IPS-NIHi7 (cell line): Measurements from ENCODE around the gene RGMA.

Experiments used
- DNase-seq: peaks from one replicate; pipeline ENCODE4 v3.0.0; 2012; ENCODE audit warnings: mixed read lengths; ENCODE audit errors: extremely low spot score

RGMA gene

DNA sequence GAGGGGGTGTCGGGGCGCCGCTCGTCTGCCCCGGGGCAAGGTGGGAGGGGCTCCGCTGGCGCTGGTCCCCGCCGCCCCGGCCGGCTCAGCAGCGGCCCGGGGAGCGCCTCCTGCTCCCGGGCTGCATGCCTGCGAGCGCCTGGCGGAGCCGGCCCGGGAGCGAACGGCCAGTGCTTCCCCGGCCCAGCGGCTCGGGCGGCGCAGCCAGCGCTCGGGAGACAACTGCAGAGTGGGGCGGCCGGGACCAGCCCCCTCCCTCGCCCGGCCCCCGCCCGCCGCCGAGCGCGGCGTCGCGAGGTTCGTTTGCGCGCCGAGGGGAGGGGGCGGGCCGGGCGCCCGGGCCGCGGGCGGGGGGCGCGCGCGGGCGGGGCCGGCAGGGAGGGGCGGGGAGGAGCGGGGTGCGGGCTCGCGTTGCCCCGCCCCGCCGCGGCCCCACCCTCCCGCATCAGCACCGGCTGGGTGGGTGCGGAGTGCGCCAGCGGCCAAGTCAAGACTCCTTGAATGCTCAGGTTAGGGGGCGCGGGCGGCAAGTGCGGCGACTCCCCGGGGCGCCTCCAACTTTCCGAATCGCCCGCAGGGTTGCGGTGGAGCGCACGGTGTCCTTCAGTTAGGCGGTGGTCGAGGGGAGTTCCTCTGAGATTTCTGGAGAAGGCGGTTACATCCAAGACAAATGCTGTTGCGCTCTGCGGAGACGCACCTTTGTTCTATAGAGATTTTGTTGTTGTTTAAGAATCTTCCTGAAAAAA, at the start of gene RGMA:
Gene RGMA, minus strand, starts transcription at position 231 of the 746 bp plus-strand sequence. CDS start 279 bp downstream, outside the sequence.
- DNase-seq, result peak; percentile 68

GRCh38 chr15:93136606-93137005, 47.6 kb upstream of the RGMA start:
- DNase-seq, result no peak

DNA sequence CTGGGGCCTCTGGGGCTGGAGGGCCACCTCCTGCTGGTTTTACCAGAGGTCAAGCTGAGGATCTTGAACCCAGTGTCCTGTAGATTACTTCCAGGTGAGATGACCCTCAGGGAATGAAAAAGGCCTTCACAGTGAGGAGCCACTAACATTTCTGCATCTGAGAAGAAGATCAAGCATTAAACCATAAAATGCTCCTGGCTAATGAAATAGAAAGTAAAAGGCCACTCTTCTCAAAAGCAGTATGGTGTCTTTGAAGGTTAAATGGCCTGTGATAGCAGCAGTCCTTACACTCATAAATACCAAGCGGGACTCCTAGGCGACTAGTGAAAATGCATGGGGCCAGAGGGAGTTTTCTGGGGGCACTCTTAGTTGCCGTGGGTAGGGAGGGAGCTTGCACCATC, 47.0 kb upstream of the RGMA start:
- DNase-seq, result peak; percentile 41

DNA sequence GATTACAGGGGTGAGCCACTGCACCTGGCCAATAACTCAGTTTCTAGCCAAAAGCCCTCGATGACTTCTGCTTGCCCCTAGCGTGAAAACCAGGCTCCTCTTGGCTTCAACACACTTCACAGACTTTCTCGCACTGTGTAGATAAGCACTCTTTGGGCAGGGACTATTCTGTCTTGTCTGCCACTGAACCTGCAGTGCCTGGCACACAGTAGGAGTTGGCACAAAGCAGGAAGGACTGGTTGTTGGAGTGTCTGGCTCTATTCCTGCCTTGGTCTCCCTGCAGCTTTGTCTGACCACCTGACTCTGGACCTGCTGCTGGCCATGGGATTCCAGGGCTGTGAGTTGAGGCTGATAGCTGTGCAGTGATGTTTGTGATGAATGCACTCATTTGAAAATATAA, 46.4 kb upstream of the RGMA start:
- DNase-seq, result no peak

DNA sequence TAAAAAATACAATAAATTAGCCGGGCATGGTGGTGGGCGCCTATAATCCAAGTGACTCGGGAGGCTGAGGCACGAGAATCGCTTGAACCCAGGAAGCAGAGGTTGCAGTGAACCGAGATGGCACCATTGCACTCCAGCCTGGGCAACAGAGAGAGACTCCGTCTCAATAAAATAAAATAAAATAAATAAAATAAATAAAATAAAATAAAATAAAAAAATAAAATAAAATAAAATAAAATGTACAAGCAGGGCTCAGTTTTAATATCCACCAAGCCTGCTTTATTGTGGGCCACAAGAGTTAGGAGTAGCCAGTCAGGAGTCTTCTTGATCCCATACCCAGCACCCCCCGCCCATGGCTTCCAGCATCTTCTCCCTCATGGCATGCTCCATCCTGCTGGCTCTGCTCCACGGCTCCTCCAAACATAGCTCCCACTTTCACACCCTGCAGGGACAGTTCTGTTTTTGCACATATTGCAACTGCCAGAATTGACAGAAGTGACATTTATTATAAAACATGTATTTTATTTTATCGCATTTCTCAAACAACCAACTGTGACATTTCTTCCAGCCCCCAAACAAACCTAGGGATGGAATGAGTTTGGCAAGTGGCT, 42.6 kb upstream of the RGMA start:
- no peak for DNase-seq

DNA sequence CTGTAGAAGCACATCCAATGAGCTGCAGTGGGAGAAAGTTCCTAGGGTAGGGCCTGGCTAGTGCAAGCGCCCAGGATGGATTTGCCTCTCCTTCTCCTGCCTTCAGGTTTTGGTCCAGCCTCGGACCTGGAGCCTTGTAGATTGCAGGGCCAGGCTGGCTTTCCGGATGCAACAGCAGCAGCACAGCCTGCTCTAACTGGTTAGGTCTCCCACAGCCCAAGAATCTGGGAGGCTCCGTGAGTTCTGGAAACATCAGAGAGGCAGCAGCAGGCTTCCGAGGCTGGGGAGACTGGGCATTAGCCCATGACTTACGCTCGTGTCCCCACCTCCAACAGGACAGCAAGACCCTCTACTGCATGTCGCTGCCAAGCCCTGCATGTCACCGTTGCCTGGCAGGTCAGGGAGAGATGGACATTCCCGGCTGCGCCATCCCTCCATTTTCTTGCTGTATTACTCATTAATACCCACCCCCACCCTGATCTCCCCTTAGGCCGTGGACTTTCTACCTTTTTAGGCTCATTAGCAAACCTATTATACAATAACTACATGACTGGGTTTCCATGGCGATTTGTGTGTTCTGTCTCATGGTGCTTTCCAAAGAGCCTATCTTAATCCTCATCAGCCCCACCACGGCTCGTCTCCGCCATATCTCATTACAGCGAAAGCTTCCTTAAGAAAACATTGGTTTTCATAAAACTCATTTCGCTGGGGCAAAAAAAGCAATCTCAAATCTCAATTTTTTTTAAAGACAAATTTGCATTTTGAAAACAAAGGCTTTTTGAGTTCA, 40.9 kb upstream of the RGMA start:
- no peak for DNase-seq

GRCh38 chr15:93127286-93127685, 38.3 kb upstream of the RGMA start:
- DNase-seq, result no peak

DNA sequence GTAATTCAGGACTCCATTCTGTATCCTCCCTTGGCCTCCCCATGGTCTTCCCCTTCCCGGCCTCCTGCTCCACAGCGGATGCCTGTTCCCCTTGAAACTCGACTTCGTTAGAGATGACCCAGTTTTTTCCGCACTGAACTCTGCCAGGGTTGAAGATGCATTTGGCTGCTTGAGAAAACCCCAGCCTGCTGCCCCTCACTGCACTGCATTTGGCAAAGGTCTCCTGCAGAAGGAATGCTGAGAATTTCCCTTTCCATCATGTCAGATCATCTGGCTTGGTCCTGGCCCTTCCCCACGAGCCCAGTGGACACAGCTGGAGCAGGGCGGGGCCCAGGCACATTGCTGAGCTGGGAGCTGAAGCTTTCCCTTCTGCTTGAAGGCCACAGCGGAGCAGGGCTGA, 37.6 kb upstream of the RGMA start:
- no peak for DNase-seq

DNA sequence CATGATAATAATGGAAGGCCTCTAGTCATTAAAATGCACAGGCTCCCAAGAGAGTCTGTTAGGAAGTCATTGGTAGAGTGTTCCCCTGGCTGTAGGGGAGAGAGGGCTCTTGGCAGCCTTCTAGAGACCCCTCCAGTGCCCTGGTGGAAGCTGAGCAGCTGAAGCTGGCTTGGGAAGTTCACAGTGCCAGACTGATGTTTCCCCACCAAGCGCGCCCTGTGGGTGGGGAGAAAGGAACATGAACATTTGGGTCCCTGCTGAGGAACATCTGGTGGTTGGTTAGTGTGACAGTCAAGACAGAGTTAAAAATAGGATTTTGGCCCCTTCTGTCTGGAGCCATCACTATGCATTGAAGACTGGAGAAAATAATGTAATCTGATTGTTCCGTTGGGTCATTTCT, 37.1 kb upstream of the RGMA start:
- no peak for DNase-seq

DNA sequence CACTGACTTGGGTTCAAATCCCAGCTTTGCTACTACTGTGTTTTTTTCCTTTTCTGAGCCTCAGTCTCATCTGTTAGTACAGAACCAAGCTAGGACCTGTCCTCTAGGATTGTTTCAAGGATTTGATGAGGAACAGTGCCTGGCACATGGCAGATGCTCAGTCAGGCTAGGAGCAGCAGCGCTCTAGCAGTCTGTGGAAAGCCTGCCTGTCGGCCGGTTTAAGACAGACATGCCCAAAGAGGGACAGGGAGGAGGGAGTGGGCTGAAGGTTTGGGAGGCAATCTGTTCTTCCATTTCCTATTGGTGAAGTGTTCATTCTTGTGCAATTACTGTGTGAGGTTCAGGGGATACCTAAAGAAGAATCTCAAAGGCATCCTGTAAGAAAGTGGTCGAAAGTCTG, 35.1 kb upstream of the RGMA start:
- no peak for DNase-seq

- no peak for DNase-seq
Observed at GRCh38 chr15:93121973-93122910, 33.2 kb upstream of the RGMA start.

DNA sequence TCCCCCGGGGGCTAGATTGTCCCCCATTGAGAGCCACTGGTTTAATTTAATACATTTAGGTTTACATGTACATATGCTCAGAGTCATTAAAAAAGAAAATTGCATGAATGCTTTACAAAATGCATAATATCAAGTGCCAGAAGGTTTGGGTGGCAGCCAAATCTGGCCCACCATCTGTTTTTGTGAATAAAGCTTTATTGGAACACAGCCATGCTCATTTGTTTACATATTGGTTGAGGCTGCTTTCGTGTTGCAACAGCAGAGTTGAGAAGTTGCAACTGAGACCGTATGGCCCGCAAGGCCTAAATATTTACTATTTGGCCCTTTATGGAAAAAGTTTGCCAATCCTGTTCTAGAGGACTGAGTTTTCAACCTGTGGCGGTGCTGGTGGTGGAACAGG, 32.1 kb upstream of the RGMA start:
- no peak for DNase-seq

DNA sequence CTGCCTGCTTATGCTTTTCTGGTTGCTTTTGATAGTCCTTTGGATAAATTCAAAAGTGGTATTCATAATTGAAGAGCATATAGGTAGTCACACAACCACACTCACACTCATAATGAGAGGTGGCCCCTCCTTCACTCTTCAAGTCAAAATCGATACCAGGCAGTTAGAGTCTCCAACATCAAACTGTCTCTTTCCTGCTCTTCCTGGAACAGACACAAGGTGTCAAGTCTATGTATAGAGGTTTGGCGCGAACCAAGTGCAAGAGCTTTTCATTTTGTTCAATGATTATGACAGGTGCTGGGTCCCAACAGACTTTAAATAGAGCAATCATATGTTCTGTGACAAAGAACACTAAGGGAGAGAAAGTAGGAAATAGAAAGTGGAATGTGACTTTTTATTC, 29.9 kb upstream of the RGMA start:
- DNase-seq, result no peak

DNA sequence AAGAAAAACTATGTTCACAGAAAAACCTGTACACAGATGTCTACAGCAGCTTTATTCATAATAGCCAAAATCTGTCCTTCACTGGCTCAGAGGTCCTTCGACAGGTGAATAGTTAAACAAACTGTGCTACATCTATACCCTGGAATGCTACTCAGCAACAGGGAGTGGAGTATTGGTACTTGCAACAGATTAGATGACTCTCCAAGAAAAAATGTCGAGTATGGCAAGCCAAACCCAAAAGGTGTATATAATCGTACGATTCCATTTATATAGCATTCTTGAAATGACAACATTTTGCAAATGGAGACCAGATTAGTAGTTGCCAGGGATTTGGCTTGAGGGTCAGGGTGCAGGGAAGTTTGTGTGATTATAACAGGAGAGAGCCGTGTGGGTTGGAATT, 22.4 kb upstream of the RGMA start:
- no peak for DNase-seq

DNA sequence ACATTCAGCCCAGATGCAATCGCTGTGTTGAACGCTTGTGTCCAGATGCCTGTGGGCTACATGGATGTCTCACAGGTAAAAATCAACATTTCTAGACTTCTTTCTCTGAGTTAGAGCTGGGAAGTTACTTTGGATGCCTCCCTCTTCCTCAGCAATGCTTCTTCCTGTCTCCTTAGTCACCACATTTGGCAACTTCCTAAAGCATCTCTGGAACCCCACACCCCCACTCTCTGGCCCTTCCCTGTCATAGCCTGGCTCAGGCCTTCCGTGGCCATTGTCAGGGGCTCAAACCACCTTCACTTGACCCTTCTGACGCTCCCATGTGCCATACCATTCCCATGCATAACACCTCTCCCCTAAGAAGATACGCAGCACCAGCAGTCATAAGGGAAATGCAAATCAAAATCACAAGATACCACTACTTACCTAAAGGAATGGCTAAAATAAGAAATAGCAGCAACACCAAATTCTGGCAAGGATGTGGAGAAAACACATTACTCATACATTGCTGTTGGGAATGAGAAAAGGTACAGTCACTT, 21.6 kb upstream of the RGMA start:
- no peak for DNase-seq

DNA sequence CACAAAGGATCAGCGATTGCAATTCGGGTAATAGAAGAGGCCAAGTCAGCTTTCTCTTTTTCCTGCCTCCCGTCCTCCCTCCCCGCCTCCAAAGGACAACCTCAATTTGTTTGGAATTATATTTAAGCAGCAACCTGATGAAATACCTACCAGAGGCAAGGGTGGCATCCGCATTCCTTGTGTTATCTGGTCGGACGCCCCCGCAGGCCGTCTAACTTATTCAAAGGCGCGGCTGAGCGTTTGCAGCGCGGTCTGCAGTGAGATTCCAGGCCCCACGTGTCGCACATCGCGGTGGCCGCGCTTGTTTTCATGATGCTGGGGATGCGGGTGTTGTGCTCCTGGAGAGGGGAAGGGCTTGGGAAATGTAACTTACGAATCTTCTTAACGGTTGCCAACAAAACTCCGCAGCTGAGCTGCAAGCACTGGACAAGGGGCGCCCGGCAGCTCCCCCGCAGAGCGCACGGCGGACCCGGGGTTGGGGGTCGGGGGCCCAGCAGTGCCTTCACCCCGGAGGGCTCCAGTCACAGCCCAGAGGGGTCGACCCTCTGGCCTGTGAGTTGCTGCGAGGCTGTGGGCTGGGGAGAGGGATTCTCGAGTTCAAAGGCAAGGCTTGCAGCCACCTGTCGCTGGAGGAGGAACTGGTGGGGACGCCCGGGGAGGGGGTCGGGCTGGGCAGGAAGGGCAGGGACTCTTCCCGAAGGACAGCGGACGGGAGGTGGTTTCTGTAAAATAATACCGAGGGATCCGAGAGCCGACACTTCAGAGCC, 20.5 kb upstream of the RGMA start:
- peak; percentile 55 for DNase-seq

DNA sequence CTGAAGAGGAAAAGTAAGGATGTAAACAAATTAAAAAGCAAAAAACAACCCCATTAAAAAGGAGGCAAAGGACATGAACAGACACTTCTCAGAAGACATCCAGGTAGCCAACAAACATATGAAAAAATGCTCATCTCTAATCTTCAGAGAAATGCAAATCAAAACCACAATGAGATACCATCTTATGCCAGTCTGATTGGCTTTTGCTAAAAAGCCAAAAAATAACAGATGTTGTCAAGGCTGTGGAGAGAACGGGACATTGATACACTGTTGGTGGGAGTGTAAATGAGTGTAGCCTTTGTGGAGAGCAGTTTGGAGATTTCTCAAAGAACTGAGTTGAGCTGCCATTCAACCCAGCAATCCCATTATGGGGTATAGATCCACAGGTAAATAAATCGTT, 18.6 kb upstream of the RGMA start:
- no peak for DNase-seq

- DNase-seq, result peak; percentile 41
Observed at GRCh38 chr15:93105485-93105884, 16.5 kb upstream of the RGMA start.

GRCh38 chr15:93103823-93104222, 14.8 kb upstream of the RGMA start:
- no peak for DNase-seq

DNA sequence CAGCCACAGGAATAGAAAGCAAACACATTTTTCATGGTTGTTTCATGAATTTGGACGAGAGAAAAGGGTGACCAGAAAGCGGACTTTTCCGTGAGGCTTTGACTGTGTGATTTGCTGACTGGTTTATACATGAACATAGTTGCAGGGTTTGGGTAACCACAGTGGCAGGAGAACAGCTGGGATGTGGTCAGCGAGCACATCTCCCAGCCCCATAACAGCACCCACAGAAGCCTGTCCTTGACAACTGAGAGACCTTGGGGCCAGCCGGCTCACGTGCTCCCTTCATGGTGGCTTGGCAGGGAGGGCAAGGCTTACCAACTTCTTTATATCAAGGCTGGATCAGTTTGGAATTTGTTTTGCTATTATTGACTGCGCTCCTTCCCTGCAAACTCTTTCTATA, 13.2 kb upstream of the RGMA start:
- no peak for DNase-seq

GRCh38 chr15:93093765-93094164, 4.8 kb upstream of the RGMA start:
- DNase-seq, result no peak
